ENCODE results near the gene HSD17B7. TPM values are rescaled to one million over a fixed set of nuclear protein-coding genes. Genes with fewer than 3 reads are reported as not detected.

Gene HSD17B7
- polyA plus RNA-seq, 3 donors = 11.6 to 15.4 (median 11.9) TPM

- Mint-ChIP-seq H3K9me3 (peaks cover 6 to 14% (median 8%) of the 10 kb centered on the region in 7 donors), H3K36me3 (no peaks in the 10 kb centered on the region), H3K4me1 (no peaks in the 10 kb centered on the region), H3K27ac (no peak overlapping the region), H3K27me3 (ENCODE audit: low read depth in 3 of 3) (peaks cover 7 to 11% (median 10%) of the 10 kb centered on the region in 3 donors), H3K4me3 (no peak overlapping the region)
- DNase-seq = no peak
- Histone ChIP-seq H3K4me3 (replicated peaks in 1 of 3; ENCODE audit: low read depth in 2 of 3, low read length in 3 of 3) (no peak overlapping the region), H3K27ac (ENCODE audit: low read depth in 1 of 2, low read length in 2 of 2) (no peak overlapping the region), H3K9ac (ENCODE audit: insufficient read depth, low read length, poor library complexity, severe bottlenecking) (no peak overlapping the region), H3K36me3 (replicated peaks in 1 of 2; ENCODE audit: control insufficient read depth in 1 of 2, insufficient read depth in 2 of 2, low read length in 2 of 2) (no peaks in the 10 kb centered on the region), H3K9me3 (replicated peaks in 1 of 2; ENCODE audit: control insufficient read depth in 1 of 2, insufficient read depth in 1 of 2, low read length in 2 of 2) (peaks cover 4 to 6% of the 10 kb centered on the region in 2 donors), H3K4me2 (replicated peaks; ENCODE audit: extremely low read depth, low read length, poor library complexity, severe bottlenecking) (no peak overlapping the region), H3K27me3 (ENCODE audit: control insufficient read depth in 2 of 2, insufficient read depth in 2 of 2, low read length in 2 of 2) (no peaks in the 10 kb centered on the region), H3K79me2 (ENCODE audit: insufficient read depth, low read length) (no peaks in the 10 kb centered on the region), H2AFZ (ENCODE audit: insufficient read depth, low read depth, low read length, poor library complexity, severe bottlenecking) (no peak overlapping the region), H3K4me1 (ENCODE audit: control insufficient read depth in 1 of 2, insufficient read depth in 2 of 2, low read length in 2 of 2) (no peaks in the 10 kb centered on the region), H4K20me1 (ENCODE audit: insufficient read depth, low read length) (no peaks in the 10 kb centered on the region)
- 100% methylated on average over 1 of the region's 1 CpG for WGBS (ENCODE audit: insufficient coverage)
- TF ChIP-seq CTCF (IDR thresholded peaks at IDR 0.05) = no peak
- intact Hi-C loops (cut with micrococcal nuclease) = no loop called here
These were observed 53.7 kb downstream of the HSD17B7 start for GRCh38 chr1:162844153-162844552.

- no peak overlapping the region for H3K9ac ChIP-seq (ENCODE audit: insufficient read depth, low read length, poor library complexity, severe bottlenecking)
- Mint-ChIP-seq H3K4me1 (no peaks in the 10 kb centered on the region), H3K27me3 (ENCODE audit: low read depth in 3 of 3) (peaks cover 10 to 16% (median 10%) of the 10 kb centered on the region in 3 donors), H3K27ac (no peak overlapping the region), H3K36me3 (no peaks in the 10 kb centered on the region), H3K4me3 (no peak overlapping the region), H3K9me3 (peaks cover 0 to 2% (median 0%) of the 10 kb centered on the region in 7 donors)
- H3K36me3 ChIP-seq (replicated peaks in 1 of 2; ENCODE audit: control insufficient read depth in 1 of 2, insufficient read depth in 2 of 2, low read length in 2 of 2) = no peaks in the 10 kb centered on the region
- H3K9me3 ChIP-seq (replicated peaks in 1 of 2; ENCODE audit: control insufficient read depth in 1 of 2, insufficient read depth in 1 of 2, low read length in 2 of 2) = no peaks in the 10 kb centered on the region
- no peak overlapping the region for H3K4me3 ChIP-seq (replicated peaks in 1 of 3; ENCODE audit: low read depth in 2 of 3, low read length in 3 of 3)
- no peak overlapping the region for H3K4me2 ChIP-seq (replicated peaks; ENCODE audit: extremely low read depth, low read length, poor library complexity, severe bottlenecking)
- DNase-seq = no peak
- intact Hi-C loops (cut with micrococcal nuclease) = no loop called here
- TF ChIP-seq CTCF (IDR thresholded peaks at IDR 0.05) = no peak
- H2AFZ ChIP-seq (ENCODE audit: insufficient read depth, low read depth, low read length, poor library complexity, severe bottlenecking) = no peak overlapping the region
- no peaks in the 10 kb centered on the region for H3K27me3 ChIP-seq (ENCODE audit: control insufficient read depth in 2 of 2, insufficient read depth in 2 of 2, low read length in 2 of 2)
- no peaks in the 10 kb centered on the region for H3K79me2 ChIP-seq (ENCODE audit: insufficient read depth, low read length)
- no peaks in the 10 kb centered on the region for H4K20me1 ChIP-seq (ENCODE audit: insufficient read depth, low read length)
- no peaks in the 10 kb centered on the region for H3K4me1 ChIP-seq (ENCODE audit: control insufficient read depth in 1 of 2, insufficient read depth in 2 of 2, low read length in 2 of 2)
- no peak overlapping the region for H3K27ac ChIP-seq (ENCODE audit: low read depth in 1 of 2, low read length in 2 of 2)
- WGBS (ENCODE audit: insufficient coverage) = 96% methylated on average over 12 of the region's 16 CpGs
These were observed 56.0 kb downstream of the HSD17B7 start for GRCh38 chr1:162846256-162847212.
